ENCODE measurements around the gene NR2C2. TPM values are rescaled to one million over a fixed set of nuclear protein-coding genes. Genes with fewer than 3 reads are reported as not detected.
A peak's percentile ranks its signal among the peaks of the same experiment; 100 is the strongest.

The NR2C2 gene
- total RNA-seq, 2 donors from 2014 or later: 54.4 to 60.8 TPM

- Histone ChIP-seq H3K36me3 (ENCODE audit: control insufficient read depth, insufficient read depth, low read length) (no peaks in the 10 kb centered on the region), H3K4me1 (ENCODE audit: control insufficient read depth, insufficient read depth, low read length) (peaks cover 6% of the 10 kb centered on the region), H3K9me3 (ENCODE audit: control insufficient read depth, low read length) (no peaks in the 10 kb centered on the region), H3K9ac (ENCODE audit: extremely low read depth, low read length, poor library complexity, severe bottlenecking) (no peak overlapping the region), H3K27ac (ENCODE audit: low read depth, low read length) (no peak overlapping the region), H3K27me3 (ENCODE audit: control insufficient read depth, insufficient read depth, low read length, poor library complexity, severe bottlenecking) (no peaks in the 10 kb centered on the region), H3K4me3 (ENCODE audit: low read length) (no peak overlapping the region)
- TF ChIP-seq CTCF (conservative IDR thresholded peaks at IDR 0.05): peak; percentile 90
- 70 to 74% methylated on average over 8 to 9 of the region's 9 CpGs for WGBS, 2 experiments (ENCODE audit: insufficient coverage in 1 of 2, insufficient read length in 1 of 2)
- Mint-ChIP-seq H3K9me3 (no peaks in the 10 kb centered on the region), H3K27ac (no peak overlapping the region), H3K27me3 (ENCODE audit: insufficient read depth) (no peaks in the 10 kb centered on the region), H3K4me3 (no peak overlapping the region), H3K36me3 (ENCODE audit: low read depth) (peaks cover 9% of the 10 kb centered on the region), H3K4me1 (peaks cover 8% of the 10 kb centered on the region)
- DNase-seq: peak; percentile 79
These were observed 21.4 kb upstream of the NR2C2 start for GRCh38 chr3:14925729-14926591.

- WGBS, 2 experiments (ENCODE audit: insufficient coverage in 1 of 2, insufficient read length in 1 of 2): 93 to 100% methylated on average over 1 of the region's 1 CpG
- Histone ChIP-seq H3K27me3 (ENCODE audit: control insufficient read depth, insufficient read depth, low read length, poor library complexity, severe bottlenecking) (no peaks in the 10 kb centered on the region), H3K9me3 (ENCODE audit: control insufficient read depth, low read length) (no peaks in the 10 kb centered on the region), H3K36me3 (ENCODE audit: control insufficient read depth, insufficient read depth, low read length) (no peaks in the 10 kb centered on the region), H3K4me3 (ENCODE audit: low read length) (no peak overlapping the region), H3K27ac (ENCODE audit: low read depth, low read length) (no peak overlapping the region), H3K4me1 (ENCODE audit: control insufficient read depth, insufficient read depth, low read length) (peaks cover 6% of the 10 kb centered on the region), H3K9ac (ENCODE audit: extremely low read depth, low read length, poor library complexity, severe bottlenecking) (no peak overlapping the region)
- TF ChIP-seq CTCF (conservative IDR thresholded peaks at IDR 0.05): no peak
- Mint-ChIP-seq H3K36me3 (ENCODE audit: low read depth) (peaks cover 9% of the 10 kb centered on the region), H3K27me3 (ENCODE audit: insufficient read depth) (no peaks in the 10 kb centered on the region), H3K27ac (no peak overlapping the region), H3K9me3 (no peaks in the 10 kb centered on the region), H3K4me1 (peaks cover 8% of the 10 kb centered on the region), H3K4me3 (no peak overlapping the region)
- no peak for DNase-seq
These were observed 20.8 kb upstream of the NR2C2 start for GRCh38 chr3:14926592-14926991.

- peaks cover 10% of the 10 kb centered on the region for H3K36me3 Mint-ChIP-seq (ENCODE audit: low read depth)
- H3K36me3 ChIP-seq (ENCODE audit: control insufficient read depth, insufficient read depth, low read length): no peaks in the 10 kb centered on the region
- 92 to 96% methylated on average over 2 to 5 of the region's 5 CpGs for whole genome bisulfite sequencing, 2 experiments (ENCODE audit: insufficient coverage in 1 of 2, insufficient read length in 1 of 2)
- H3K9me3 ChIP-seq (ENCODE audit: control insufficient read depth, low read length): no peaks in the 10 kb centered on the region
- no peak overlapping the region for H3K9ac ChIP-seq (ENCODE audit: extremely low read depth, low read length, poor library complexity, severe bottlenecking)
- no peaks in the 10 kb centered on the region for H3K9me3 Mint-ChIP-seq
- no peak overlapping the region for H3K27ac ChIP-seq (ENCODE audit: low read depth, low read length)
- no peaks in the 10 kb centered on the region for H3K27me3 ChIP-seq (ENCODE audit: control insufficient read depth, insufficient read depth, low read length, poor library complexity, severe bottlenecking)
- peaks cover 6% of the 10 kb centered on the region for H3K4me1 ChIP-seq (ENCODE audit: control insufficient read depth, insufficient read depth, low read length)
- no peaks in the 10 kb centered on the region for H3K27me3 Mint-ChIP-seq (ENCODE audit: insufficient read depth)
- no peak for TF ChIP-seq CTCF (conservative IDR thresholded peaks at IDR 0.05)
- no peak for DNase-seq
- H3K27ac Mint-ChIP-seq: no peak overlapping the region
- H3K4me3 ChIP-seq (ENCODE audit: low read length): no peak overlapping the region
- H3K4me1 Mint-ChIP-seq: peaks cover 8% of the 10 kb centered on the region
- H3K4me3 Mint-ChIP-seq: no peak overlapping the region
These were observed 20.1 kb upstream of the NR2C2 start for GRCh38 chr3:14927308-14927707.

Data from endodermal cell (in vitro differentiated cells).